K562 (cell line): ENCODE results near the gene SYT3. TPM values are rescaled to one million over a fixed set of nuclear protein-coding genes. Genes with fewer than 3 reads are reported as not detected.

Source experiments
- ATF1 ChIP-seq, 2 experiments: fragments of 450-650 bp in 1 of 2; IDR thresholded peaks; 2 replicates each; pipeline ENCODE4 v1.6.1; 2016; ENCODE audit warnings: missing compliant biosample characterization in 1 of 2, missing genetic modification characterization in 1 of 2
- ATF7 ChIP-seq: fragments of 450-650 bp; IDR thresholded peaks from 2 replicates; pipeline ENCODE4 v1.7.1; 2014; ENCODE audit warnings: mild to moderate bottlenecking, moderate library complexity
- L3MBTL2 ChIP-seq: fragments of 450-650 bp; IDR thresholded peaks from 2 replicates; pipeline ENCODE4 v1.6.1; 2016; ENCODE audit warnings: mild to moderate bottlenecking, moderate library complexity
- NRF1 ChIP-seq, 2 experiments: fragments of 450-650 bp; IDR thresholded peaks in 1 of 2; conservative IDR thresholded peaks in 1 of 2; 2 replicates each; pipeline ENCODE4 v1.6.1; 2014; ENCODE audit warnings: mild to moderate bottlenecking in 2 of 2
- PHB2 ChIP-seq: fragments of 450-650 bp; IDR thresholded peaks from 2 replicates; pipeline ENCODE4 v1.6.1; 2017; ENCODE audit warnings: low read depth
- POLR2A ChIP-seq: fragments of 450-650 bp; conservative IDR thresholded peaks from 2 replicates; pipeline ENCODE4 v1.6.1; 2016
- POLR2G ChIP-seq: fragments of 200-400 bp; formaldehyde crosslinking; IDR thresholded peaks from 2 replicates; pipeline ENCODE4 v1.6.1; 2017; ENCODE audit warnings: low read depth, mild to moderate bottlenecking, antibody characterized with exemption, low read length, moderate library complexity
- RHOXF2B ChIP-seq: fragments of 250-450 bp; sonication (Bioruptor Pico); conservative IDR thresholded peaks from 2 replicates; pipeline ENCODE4 v1.5.1; 2021
- SIN3B ChIP-seq: fragments of 450-650 bp; IDR thresholded peaks from 2 replicates; pipeline ENCODE4 v1.6.1; 2017; ENCODE audit warnings: low read depth, mild to moderate bottlenecking, moderate library complexity
- TAF1 ChIP-seq: IDR thresholded peaks from 2 replicates; pipeline ENCODE4 v1.6.1; 2011; ENCODE audit warnings: mild to moderate bottlenecking, low read length, moderate library complexity; ENCODE audit not compliant: insufficient read depth, control insufficient read depth, severe bottlenecking; ENCODE audit errors: extremely low read depth
- U2AF1 ChIP-seq: fragments of 200-400 bp; formaldehyde crosslinking; optimal IDR thresholded peaks from 2 replicates; pipeline ENCODE3; 2017; ENCODE audit warnings: mild to moderate bottlenecking, low read depth, low read length, moderate library complexity
- ZKSCAN1 ChIP-seq: fragments of 150-350 bp; IDR thresholded peaks from 2 replicates; pipeline ENCODE4 v1.6.1; 2016; ENCODE audit warnings: low read depth, low read length
- ZNF384 ChIP-seq: IDR thresholded peaks from 2 replicates; pipeline ENCODE4 v1.6.1; 2012; ENCODE audit warnings: low read depth, low read length, improper control_type of control experiment
- polyA plus RNA-seq, 8 experiments: library from polyadenylated mRNA; depleted of rRNA in 4 of 8; stranded (reverse) in 5 of 8; unstranded in 3 of 8; fragments of >200 nt; fragmentation: Nextera tagmentation in 2 of 8; fragmentation: Illumina TruSeq in 1 of 8; extraction: Ambion mirVana in 2 of 8; extraction: Trizol in 1 of 8; gene quantifications; 2 replicates each; pipeline versions ENCODE4 v1.2.1 to v1.2.3, GENCODE V29; 2011 to 2014; ENCODE audit warnings: inconsistent platforms in 1 of 8, missing spikeins in 1 of 8
- total RNA-seq, 7 experiments: library from RNA; depleted of rRNA in 6 of 7; stranded (reverse); fragments of >200 nt in 6 of 7; fragmentation: Illumina TruSeq in 2 of 7; extraction: Trizol in 2 of 7; gene quantifications; 2 replicates each; pipeline versions ENCODE4 v1.2.1 to v1.2.3, GENCODE V29; 2011 to 2021; ENCODE audit warnings: low replicate concordance in 1 of 7
- TF ChIP-seq, protein P1 (sequence below): fragments of 200-800 bp; sonication (Bioruptor generic); IDR thresholded peaks from 2 replicates; pipeline ENCODE4 v1.6.1; 2017; ENCODE audit warnings: missing genetic modification characterization, missing compliant biosample characterization
- TF ChIP-seq, protein P2 (sequence below), 2 experiments: fragments of 450-650 bp; IDR thresholded peaks; 2 replicates each; pipeline ENCODE4 v1.6.1; 2016; ENCODE audit warnings: mild to moderate bottlenecking in 2 of 2, borderline replicate concordance in 1 of 2, low read depth in 1 of 2, moderate library complexity in 1 of 2

Gene SYT3
- total and polyA plus RNA-seq, 9 of the 15 experiments (the other 6 are each of a cell fraction or from before 2014, with no cell fraction given), result 0.36 to 2.0 (median 0.54) TPM; not detected in 2

DNA sequence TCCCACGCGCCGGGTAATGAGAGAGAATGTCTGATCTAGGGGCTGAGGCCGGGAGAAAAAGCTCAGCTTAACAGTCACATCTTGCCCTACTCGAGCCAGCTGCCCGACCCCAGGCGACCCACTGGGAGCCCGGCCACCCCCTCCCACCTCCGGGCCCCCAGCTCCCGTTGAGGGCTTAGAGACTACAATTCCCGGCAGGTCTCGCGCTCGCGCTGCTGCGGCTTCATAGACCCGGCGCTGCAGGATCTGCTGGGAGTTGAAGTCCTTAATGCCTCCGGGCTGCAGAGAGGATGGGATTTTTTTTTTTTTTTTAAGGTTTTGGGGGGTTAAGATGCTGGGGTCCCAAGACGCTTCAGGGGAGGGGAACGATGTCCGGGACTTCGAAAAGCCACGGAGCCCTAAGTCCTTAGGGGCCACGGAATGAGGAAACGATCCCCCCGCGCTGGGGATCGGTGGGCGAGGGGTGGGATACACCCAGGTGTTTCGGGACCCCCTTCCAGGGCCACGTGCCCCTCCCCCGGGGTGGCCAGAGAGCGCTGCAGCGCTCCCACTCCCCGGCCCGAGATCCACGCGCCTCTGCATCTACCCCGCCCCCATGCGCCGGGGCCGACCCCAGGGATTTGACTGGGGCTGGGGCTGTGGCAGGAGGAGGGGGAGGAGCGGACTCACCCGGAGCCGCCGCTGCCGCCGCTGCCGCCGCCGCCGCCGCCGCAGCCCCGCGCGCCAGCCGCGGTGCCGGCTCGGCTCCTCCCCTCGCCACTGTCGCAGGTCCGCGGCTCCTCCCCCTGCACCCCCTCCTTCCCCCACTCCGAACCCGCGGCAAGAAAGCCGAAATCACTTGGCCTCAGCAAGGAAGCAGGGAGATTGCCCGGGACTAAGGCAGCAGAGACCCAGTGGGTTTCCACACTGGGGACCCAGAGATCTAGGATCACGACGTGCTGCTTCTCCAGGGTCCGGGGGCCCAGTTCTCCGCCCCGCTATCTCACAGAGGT is at the start of gene SYT3 (continued):
- TF ChIP-seq, protein P1, sequence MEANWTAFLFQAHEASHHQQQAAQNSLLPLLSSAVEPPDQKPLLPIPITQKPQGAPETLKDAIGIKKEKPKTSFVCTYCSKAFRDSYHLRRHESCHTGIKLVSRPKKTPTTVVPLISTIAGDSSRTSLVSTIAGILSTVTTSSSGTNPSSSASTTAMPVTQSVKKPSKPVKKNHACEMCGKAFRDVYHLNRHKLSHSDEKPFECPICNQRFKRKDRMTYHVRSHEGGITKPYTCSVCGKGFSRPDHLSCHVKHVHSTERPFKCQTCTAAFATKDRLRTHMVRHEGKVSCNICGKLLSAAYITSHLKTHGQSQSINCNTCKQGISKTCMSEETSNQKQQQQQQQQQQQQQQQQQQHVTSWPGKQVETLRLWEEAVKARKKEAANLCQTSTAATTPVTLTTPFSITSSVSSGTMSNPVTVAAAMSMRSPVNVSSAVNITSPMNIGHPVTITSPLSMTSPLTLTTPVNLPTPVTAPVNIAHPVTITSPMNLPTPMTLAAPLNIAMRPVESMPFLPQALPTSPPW (CRISPR knock-in tag), result peak; percentile 88
- no peak for TF ChIP-seq RHOXF2B (CRISPR knock-in tag)
- TF ChIP-seq NRF1 (conservative IDR thresholded peaks at IDR 0.05 in 1 of 2, IDR thresholded peaks at IDR 0.05 in 1 of 2), result peak in 1 of 2 experiments; percentile 47; a peak in 2 of 4 replicates
- TF ChIP-seq ATF1 (CRISPR knock-in tag; IDR thresholded peaks at IDR 0.05), result no peak
- TF ChIP-seq ATF1 (tag; IDR thresholded peaks at IDR 0.05), result peak; percentile 6; the same call in 1 of the 2 replicates
- TF ChIP-seq POLR2G, result peak; percentile 59
- TF ChIP-seq, protein P2, sequence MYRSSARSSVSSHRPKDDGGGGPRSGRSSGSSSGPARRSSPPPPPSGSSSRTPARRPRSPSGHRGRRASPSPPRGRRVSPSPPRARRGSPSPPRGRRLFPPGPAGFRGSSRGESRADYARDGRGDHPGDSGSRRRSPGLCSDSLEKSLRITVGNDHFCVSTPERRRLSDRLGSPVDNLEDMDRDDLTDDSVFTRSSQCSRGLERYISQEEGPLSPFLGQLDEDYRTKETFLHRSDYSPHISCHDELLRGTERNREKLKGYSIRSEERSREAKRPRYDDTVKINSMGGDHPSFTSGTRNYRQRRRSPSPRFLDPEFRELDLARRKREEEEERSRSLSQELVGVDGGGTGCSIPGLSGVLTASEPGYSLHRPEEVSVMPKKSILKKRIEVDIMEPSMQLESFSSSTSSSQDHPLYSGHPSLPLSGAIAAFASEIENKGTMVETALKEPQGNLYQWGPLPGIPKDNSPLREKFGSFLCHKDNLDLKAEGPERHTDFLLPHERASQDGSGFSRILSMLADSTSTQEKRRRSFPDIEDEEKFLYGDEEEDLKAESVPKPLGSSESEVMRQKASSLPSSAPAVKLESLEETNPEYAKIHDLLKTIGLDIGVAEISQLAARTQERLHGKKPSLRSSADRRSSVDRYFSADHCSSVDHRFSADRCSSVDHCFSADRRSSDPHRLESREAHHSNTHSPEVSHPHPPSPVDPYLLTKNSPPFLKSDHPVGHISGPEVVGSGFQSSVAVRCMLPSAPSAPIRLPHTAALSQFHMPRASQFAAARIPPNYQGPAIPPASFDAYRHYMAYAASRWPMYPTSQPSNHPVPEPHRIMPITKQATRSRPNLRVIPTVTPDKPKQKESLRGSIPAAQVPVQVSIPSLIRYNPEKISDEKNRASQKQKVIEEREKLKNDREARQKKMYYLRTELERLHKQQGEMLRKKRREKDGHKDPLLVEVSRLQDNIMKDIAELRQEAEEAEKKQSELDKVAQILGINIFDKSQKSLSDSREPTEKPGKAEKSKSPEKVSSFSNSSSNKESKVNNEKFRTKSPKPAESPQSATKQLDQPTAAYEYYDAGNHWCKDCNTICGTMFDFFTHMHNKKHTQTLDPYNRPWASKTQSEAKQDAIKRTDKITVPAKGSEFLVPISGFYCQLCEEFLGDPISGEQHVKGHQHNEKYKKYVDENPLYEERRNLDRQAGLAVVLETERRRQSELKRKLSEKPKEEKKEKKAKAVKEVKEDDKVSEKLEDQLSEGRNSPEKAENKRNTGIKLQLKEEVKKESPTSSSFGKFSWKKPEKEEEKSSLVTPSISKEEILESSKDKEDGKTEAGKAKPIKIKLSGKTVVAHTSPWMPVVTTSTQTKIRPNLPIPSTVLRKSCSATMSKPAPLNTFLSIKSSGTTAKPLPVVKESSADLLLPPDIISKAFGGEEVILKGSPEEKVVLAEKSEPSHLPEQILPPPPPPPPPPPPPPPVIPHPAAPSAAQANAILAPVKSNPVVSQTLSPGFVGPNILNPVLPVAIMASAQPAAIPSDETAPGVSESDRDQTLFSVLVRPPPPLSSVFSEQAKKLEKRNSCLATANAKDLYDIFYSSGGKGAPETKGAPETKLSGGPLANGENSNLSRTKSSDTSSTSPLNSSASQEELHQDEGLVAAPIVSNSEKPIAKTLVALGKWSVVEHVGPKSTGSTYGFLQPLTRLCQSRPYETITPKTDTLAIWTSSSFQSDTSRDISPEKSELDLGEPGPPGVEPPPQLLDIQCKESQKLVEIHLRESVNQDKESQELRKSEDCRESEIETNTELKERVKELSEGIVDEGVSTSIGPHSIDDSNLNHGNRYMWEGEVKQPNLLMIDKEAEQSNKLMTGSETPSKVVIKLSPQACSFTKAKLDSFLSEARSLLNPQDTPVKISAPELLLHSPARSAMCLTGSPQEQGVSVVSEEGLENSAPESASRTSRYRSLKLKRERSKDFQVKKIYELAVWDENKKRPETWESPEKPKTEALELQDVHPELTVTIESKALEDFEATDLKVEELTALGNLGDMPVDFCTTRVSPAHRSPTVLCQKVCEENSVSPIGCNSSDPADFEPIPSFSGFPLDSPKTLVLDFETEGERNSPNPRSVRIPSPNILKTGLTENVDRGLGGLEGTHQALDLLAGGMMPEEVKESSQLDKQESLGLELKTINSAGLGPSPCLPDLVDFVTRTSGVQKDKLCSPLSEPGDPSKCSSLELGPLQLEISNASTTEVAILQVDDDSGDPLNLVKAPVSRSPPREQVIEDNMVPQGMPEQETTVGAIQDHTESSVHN (IDR thresholded peaks at IDR 0.05; ENCODE audit: borderline replicate concordance in 1 of 2, low read depth in 1 of 2), result no peak
- TF ChIP-seq TAF1, result peak; percentile 30
- no peak for TF ChIP-seq PHB2
- TF ChIP-seq L3MBTL2, result peak; percentile 24; the same call in 1 of the 2 replicates
- TF ChIP-seq ZNF384, result peak; percentile 93
- TF ChIP-seq POLR2A, result 0 out of 2 replicates have a peak, but pooled peaks have one; percentile 35
- no peak for TF ChIP-seq U2AF1
- TF ChIP-seq ZKSCAN1, result no peak
- TF ChIP-seq ATF7, result 0 out of 2 replicates have a peak, but pooled peaks have one; percentile 33
- no peak for TF ChIP-seq SIN3B
